IPS-18c (cell line): Measurements from ENCODE around the gene ZAP70.

ENCODE experiments used
- H3K4me3 ChIP-seq: 2 replicates; pipeline ENCODE4 v1.7.0; 2013; ENCODE audit warnings: low read depth, mild to moderate bottlenecking, low read length, moderate library complexity; ENCODE audit not compliant: insufficient read depth
- H3K9me3 ChIP-seq: one replicate; pipeline ENCODE4 v1.6.1; 2013; ENCODE audit warnings: mild to moderate bottlenecking, low read length, moderate library complexity; ENCODE audit not compliant: control insufficient read depth, insufficient read depth

The ZAP70 gene

DNA sequence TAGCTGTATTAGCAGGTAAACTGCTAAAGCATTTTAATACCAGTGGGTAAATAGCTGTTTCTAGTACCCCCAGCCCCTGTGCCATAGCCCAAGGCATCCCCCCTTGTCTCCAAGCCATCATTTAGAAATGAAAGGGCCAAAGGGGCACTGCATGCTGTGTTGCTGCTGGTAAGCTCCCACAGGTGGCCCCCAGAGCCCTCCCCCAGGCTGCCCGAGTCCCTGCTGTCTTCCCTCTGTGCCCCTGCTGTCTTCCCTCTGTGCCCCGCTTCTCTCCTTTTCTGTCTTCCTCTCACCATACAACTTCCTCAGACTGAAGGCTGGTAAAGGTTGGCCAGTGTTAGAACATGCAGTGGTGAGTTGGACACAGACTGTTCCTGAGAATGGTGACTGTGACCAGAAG is 42.1 kb downstream of the ZAP70 start:
- no peak overlapping the region for H3K4me3 ChIP-seq

DNA sequence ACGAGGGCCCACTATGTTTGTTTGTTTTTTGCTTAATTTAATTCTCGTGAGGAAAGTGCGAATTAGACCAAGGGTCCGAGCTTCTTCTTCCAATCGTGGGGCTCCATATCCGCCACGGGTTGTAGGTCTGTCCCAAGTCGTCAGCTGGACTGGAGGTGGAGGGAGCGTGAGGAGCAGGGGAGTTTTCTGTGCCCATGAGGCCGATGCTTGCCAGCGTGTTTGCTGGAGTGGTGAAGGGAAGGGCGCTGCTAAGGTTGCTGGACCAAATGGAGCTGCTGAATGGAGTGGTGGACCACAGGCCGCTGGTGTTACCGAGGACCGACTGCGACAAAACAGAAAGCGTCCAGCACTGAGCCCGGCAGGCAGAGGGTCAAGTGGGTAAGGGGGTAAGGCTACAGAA is 43.7 kb downstream of the ZAP70 start:
- H3K4me3 ChIP-seq, result no peak overlapping the region
- H3K9me3 ChIP-seq, result no peaks in the 10 kb centered on the region

More for the DNA sequence above, 42.1 kb downstream of the ZAP70 start:
- H3K9me3 ChIP-seq, result no peaks in the 10 kb centered on the region

DNA sequence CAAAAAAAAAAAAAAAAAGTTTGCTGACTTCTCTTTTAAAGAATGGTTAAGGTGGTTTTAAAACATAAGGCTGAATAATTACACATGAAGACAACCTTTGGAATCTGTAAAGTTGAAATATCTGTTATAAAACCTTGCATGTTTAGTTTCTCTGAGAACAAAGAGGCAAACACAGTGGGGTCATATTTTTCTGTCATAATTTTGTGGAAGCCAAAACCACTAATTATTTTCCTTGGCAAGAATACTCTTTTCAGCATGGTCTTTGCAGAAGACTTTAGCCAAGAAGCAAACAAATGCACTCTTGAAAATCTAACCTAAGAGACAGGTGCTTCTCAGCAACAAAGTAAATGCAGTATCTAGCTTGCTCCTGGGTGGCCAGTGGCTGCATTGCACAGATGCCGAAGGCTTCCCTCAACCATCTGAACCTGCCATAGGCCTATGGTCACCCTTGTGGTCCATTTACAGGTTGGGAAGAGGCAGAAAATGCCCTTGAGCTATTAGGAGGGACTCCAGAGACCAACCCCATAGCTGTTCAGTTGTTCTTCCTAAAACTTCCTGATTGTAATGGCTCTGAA is 44.8 kb downstream of the ZAP70 start:
- Histone ChIP-seq H3K9me3 (no peaks in the 10 kb centered on the region), H3K4me3 (no peak overlapping the region)

DNA sequence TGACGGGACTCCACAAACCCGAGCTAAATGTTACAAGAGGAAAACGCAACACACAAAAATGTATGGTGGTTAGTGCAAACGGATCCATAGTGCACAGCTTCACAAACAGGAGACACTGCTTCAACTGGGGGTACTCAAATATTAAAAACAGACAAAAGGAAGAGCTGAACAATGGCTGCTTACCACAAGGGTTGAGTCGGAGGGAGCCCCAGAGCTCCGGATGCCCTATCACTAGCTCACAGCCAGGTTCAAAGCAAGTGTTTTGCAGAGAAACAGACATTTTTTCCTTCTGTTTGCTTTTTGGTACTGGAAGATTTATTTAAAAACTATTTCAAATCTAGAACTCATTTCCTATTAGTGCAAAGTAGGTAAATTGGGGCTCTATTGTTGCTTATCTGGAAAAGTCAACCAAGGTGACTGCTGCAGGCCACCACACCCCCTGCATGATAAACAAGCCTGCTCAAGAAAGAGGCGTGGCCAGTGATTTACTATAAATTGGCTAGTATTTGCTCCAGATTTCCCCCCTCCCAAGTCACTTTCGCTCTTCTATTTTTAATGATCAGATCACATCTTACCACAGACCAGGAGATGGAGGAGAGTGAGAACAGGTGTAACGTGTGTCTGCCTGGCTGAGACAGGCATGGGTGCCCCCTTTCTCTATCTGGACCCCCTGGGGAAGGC is 46.5 kb downstream of the ZAP70 start:
- H3K9me3 ChIP-seq, result no peaks in the 10 kb centered on the region
- H3K4me3 ChIP-seq, result no peak overlapping the region

DNA sequence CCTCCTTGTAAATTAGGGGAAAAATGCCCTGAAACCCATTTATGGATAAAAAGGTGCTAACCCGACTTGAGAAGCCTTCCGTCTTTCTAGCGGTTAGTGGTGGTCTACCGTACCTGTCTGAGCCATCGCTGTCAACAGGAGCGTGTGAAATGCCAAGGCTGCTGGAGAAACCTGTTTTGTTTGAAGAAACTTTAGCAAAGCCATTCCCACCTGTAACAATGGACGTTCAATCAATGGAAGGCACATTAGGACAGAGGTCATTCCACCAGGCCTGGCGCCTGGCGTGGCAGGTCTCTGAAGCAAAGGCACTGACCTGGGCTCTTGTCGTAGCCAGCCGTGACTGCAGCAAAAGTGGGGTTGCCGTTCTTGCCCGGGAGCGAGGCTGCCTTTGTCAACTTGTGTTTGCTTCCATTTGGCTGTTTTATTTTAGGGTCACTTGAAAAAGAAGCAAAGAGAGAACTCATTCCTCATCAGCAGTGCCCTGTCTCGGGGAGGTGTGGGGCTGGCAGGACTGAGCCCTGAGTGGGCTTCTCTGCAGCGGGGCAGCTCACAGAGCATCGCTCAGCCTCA is 47.2 kb downstream of the ZAP70 start:
- H3K9me3 ChIP-seq, result no peaks in the 10 kb centered on the region
- no peak overlapping the region for H3K4me3 ChIP-seq

DNA sequence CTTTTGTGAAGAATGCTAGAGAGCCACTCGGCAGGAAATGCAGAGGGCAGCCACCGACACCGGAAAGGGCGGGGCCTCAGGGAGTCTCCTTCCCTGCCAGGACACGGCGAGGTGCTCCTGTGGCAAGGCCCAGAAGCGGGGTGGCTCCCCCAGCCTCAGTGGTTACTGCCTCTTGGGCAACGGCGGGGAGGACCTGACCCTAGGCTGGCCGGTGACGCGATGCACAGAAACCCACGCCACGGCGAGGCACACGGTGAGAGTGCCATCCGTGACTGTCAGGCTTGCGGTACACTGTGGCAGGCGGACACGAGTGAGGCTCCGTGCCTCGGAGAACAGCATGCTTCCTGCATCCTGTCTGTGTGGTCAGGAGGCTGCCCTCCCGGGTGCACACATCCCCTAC is 47.8 kb downstream of the ZAP70 start:
- no peak overlapping the region for H3K4me3 ChIP-seq
- H3K9me3 ChIP-seq, result no peaks in the 10 kb centered on the region

DNA sequence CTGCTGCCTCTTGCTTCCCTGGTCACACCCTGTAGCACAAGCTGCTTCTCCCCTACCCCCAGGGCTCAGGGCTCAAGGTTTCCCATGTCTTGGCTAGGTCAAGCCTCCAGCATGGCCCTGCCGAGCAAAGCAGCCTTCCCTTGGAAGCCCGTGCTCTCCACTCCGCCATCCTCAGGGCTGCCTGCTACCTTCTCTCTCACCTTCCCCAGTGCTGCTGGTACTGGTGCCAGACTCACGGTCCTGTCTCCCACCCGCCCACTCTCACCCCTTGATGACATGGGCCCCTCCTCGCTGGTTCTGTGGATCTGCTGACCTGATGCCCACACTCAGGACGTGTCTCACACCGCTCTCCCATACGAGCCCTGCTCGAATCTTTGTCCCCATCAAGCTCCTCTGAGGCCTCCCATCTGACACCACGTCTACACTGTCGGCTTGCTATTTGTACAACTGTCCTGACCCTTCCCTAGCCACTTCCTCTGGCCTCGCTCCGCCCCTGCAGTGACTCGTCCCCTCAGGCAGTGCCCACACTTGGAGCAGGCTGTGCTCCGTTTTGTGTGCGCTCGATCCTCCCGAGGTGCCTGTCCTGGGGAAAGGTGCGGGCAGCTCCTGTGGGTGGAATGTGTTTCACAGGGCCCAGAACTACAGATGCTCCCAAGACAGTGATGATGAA is 49.9 kb downstream of the ZAP70 start:
- Histone ChIP-seq H3K9me3 (no peaks in the 10 kb centered on the region), H3K4me3 (no peak overlapping the region)

DNA sequence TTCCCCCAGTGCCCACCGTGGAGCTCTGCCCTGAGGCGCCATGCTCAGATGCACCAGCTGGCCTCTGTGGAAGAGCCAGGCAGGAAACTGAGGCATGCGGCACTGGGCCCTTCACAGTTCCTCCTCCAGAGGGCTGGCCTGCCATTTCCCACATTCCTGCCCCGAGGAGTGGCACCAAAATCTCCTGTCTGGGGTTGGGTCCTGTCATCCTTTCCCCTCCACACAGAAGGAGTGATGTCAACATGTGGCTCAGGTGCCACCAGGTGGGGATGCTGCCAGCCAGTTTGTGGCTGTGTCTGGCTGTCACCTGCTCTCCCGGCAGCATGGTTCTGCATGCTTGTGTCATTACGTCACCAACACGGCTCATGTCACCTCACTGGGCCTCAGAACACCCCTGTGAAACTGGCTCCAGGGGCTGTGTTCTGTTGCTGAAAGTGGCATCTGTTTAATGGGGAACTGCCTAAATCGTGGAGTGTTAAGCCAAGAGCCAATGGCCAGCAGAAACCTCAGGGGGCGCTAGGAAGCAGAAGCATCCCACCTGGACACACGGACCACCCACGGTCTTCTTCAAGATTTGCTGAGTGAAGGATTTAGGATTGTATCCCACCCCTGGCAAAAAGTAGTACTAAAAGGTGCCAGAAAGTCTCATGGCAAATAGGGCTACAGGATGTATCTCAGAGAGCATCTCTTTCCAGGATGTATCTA is 51.3 kb downstream of the ZAP70 start:
- no peaks in the 10 kb centered on the region for H3K9me3 ChIP-seq
- no peak overlapping the region for H3K4me3 ChIP-seq

DNA sequence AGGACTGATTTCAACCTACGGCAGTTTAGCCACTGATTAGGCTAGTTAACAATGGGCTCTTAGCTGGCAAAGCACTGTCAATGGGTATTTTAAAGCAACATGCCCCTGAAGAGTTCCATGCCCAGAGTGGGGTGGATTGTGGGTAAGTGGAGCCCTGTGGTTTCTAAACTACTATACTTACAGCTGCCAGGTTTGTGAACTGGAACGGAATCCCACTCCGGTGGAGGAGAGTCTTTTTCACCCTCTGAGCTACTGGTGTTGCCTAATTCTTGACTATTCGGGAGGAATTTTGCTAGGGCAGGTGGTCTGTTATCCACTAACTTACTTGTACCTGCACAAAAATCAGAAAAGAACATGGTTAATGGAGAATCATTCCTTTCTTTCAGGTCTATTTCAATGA is 52.6 kb downstream of the ZAP70 start:
- Histone ChIP-seq H3K4me3 (no peak overlapping the region), H3K9me3 (no peaks in the 10 kb centered on the region)

DNA sequence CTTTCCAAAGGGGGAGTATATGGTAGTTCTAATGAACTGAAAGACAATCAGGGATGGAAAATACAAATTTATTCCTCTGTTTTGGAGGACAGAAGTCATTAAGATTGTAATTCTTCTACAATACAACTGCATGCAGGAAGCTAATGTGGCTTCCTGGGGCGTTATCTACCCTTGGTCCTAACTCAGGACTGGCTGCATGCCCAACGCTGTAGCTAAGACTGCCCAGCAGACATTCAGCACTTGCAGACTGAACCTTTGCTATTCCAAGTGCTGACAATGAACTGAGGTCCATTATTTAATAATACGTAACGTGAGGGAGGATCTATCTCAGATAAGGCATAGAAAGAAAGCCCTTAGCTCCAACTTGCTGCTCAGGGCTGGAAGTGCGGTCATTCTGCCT is 53.2 kb downstream of the ZAP70 start:
- H3K9me3 ChIP-seq, result no peaks in the 10 kb centered on the region
- no peak overlapping the region for H3K4me3 ChIP-seq

DNA sequence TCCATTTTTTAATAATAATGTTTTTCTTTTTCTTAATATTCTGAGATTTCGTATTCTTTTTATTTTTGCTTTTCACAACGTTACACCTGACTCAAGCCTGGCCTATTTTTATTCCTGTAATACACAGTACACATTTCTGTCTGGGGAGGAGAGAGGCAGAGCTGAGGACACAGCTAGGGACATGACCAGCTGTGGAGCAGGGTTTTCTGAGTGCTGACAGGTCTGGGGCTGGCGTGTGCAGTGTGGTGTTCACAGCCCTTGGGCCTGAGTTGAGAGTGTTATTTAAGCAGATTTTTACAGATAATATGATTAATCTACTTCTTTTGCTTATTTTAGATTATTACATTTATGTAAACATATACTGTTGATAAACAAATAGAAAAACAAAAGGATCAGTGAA is 55.9 kb downstream of the ZAP70 start:
- Histone ChIP-seq H3K9me3 (no peaks in the 10 kb centered on the region), H3K4me3 (no peak overlapping the region)

DNA sequence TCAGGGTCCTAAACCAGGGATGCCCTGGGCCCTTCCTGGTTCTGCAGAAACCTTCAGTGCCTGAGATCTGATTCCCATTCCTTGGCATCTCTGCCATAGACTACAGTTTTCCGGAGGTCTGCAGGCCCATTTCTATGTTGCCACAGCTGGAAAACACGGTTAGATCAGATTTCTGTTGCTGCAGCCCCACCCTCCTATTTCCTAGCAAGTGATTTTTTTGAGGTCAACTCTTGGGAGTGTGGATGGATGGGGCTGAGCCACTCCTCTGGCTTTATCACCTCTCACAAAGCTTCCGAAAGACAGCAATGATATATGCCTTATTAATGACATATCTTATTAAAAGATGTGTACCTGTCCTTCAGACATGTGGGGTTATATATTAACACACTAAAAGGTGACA is 56.3 kb downstream of the ZAP70 start:
- Histone ChIP-seq H3K9me3 (no peaks in the 10 kb centered on the region), H3K4me3 (no peak overlapping the region)

DNA sequence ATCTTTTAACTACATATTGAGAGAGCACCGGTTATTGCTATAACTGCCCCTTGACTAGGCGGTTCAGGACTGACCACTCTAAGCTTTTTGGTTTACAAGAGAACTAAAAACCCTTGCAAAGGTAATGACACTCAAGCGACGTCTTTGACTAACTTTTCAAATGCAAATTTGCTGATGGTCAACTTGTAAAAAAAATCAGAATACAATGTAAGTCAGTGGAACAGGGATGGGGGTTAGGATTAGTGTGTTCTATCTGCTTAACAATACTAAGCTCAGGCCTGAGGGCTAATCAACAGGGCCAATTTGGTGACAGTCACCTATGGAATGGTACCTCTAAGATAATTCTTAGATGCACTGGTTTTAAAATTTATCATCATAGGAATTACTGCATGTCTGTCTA is 57.1 kb downstream of the ZAP70 start:
- no peak overlapping the region for H3K4me3 ChIP-seq
- no peaks in the 10 kb centered on the region for H3K9me3 ChIP-seq

DNA sequence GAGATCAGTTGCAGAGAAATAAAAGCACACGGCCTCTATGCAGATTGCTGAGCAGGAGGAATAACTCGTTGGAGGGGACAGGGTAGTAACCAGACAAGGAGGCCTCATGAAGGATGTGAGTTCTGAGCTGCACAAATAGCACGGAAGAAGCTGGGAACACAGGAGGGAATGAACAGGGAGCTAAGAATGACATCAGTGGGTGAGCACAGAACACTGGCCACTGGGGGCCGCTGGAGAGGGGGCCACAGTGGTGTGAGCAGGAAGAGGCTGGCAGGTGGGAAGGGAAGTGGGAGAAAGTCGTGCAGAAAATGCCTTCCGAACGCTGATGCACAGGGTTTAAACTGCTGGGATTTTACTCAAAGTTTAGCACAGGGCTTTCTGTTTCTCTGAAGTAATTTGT is 61.0 kb downstream of the ZAP70 start:
- no peak overlapping the region for H3K4me3 ChIP-seq
- peaks cover 2% of the 10 kb centered on the region for H3K9me3 ChIP-seq

DNA sequence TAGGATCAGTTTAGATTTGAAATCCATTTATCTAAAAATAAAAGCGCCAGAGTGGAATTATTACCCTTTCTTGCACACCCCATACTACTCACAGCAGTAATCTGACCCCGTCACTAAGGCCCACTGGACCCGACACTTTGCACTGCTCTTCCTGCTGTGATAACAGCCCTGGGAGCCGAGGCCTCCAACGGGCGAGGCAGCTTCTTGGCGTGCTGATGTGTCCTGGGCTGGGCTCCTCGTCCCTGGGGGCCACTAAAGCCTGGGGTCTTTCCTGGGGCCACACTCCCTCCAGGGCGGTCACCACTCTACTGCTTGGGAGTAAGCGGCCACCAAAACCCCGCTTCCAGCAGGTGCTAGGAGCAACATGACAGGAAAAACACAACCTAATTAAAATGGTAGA is 61.7 kb downstream of the ZAP70 start:
- Histone ChIP-seq H3K9me3 (peaks cover 2% of the 10 kb centered on the region), H3K4me3 (no peak overlapping the region)

DNA sequence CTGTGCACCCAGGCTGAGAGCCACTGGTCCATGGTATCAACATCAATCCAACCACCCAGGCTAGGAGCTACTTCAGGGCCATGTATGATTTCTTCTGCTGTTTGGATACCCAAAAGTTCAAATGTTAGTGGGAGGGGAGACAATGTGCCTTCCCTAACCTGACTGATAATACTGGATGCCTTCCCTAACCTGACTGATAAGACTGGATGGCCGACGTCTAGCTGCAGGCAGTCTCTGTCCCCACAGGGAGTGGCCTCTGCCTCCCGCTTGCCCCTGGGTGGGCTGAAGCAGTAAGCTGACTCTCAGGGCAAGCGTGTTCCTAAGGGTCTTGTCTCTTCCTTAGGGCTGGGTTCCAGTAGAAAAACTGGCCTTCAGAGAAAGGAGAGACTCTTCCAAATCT is 65.8 kb downstream of the ZAP70 start:
- peaks cover 2% of the 10 kb centered on the region for H3K9me3 ChIP-seq

DNA sequence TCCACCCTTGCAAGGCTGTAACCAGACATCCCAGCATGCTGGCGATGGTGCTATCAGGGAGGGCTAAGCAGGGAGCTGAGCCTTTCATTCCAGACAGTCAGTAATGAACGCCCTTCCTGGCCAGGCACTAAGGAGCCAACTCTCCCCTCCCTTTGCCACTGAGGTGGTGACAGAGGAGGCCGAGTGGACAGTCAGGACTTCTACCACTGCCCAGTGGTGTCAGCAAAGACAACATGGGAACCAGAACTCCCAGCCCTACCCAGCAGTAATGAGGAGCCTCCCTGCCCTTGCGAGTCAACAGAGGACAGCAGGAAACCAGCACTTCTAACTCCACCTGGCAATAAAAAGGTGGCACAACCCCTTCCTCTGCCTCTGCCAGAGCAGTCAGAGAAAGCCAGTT is 68.6 kb downstream of the ZAP70 start:
- H3K9me3 ChIP-seq, result no peaks in the 10 kb centered on the region
- no peak overlapping the region for H3K4me3 ChIP-seq

More for the DNA sequence above, 65.8 kb downstream of the ZAP70 start:
- no peak overlapping the region for H3K4me3 ChIP-seq

DNA sequence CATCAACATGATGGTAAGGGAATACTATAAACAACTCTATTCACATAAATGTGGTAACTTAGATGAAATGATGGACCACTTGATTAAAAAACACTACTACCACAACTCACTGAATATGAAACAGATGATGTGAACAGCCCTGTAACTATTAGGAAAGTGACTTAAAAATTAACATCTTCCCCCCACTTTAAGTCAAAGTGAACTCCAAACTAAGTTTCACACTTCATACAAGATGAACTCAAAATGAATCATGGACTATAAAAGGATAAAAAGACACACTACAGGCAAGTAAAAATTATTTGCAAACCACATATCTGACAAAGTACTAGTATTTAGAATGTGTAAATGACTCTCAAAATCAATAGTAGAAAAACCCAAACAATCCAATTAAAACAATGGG is 71.6 kb downstream of the ZAP70 start:
- no peaks in the 10 kb centered on the region for H3K9me3 ChIP-seq
- H3K4me3 ChIP-seq, result no peak overlapping the region
